HFF-Myc (cell line): Measurements from ENCODE around the gene PADI2.
"Not testable (repeated sequence)": the region's sequence is repeated elsewhere in the genome, so short reads cannot be mapped to it uniquely, and the experiment has no call there.

Source experiments
- DNase-seq: peaks from one replicate; pipeline ENCODE4 v3.0.0-alpha.2; 2011; ENCODE audit warnings: low read depth; ENCODE audit errors: extremely low read depth
- H3K4me3 ChIP-seq: replicated peaks from 2 replicates; pipeline ENCODE4 v1.5.1; 2011; ENCODE audit warnings: low read depth, mild to moderate bottlenecking, control low read depth, low read length
- TF ChIP-seq, protein P1 (sequence below): IDR thresholded peaks from 2 replicates; pipeline ENCODE4 v1.5.1; 2012; ENCODE audit warnings: mild to moderate bottlenecking, low read depth, low read length, control low read depth; ENCODE audit errors: missing control alignments

PADI2 gene

DNA sequence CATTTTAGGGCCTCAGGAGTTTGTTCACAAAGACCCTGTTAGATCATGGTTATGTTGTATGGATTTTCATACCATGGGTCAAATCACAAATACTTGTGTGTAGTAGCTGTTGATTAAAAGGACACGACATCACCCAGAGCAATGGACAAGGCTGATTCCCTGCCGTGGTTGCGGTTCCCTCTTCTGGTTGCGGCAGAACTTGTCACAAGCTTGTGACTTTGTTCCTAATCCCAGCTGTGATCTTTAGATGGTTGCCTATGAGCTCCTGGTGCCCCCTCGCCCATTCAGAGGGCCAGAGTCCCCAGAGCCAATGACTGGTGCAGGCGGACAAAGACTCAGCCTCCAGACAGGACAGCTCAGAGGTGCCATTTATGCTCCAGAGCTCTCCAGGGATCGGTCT, 53.6 kb downstream of the PADI2 start:
- TF ChIP-seq, protein P1, sequence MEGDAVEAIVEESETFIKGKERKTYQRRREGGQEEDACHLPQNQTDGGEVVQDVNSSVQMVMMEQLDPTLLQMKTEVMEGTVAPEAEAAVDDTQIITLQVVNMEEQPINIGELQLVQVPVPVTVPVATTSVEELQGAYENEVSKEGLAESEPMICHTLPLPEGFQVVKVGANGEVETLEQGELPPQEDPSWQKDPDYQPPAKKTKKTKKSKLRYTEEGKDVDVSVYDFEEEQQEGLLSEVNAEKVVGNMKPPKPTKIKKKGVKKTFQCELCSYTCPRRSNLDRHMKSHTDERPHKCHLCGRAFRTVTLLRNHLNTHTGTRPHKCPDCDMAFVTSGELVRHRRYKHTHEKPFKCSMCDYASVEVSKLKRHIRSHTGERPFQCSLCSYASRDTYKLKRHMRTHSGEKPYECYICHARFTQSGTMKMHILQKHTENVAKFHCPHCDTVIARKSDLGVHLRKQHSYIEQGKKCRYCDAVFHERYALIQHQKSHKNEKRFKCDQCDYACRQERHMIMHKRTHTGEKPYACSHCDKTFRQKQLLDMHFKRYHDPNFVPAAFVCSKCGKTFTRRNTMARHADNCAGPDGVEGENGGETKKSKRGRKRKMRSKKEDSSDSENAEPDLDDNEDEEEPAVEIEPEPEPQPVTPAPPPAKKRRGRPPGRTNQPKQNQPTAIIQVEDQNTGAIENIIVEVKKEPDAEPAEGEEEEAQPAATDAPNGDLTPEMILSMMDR, result no peak
- H3K4me3 ChIP-seq, result no peak overlapping the region
- DNase-seq, result no peak

DNA sequence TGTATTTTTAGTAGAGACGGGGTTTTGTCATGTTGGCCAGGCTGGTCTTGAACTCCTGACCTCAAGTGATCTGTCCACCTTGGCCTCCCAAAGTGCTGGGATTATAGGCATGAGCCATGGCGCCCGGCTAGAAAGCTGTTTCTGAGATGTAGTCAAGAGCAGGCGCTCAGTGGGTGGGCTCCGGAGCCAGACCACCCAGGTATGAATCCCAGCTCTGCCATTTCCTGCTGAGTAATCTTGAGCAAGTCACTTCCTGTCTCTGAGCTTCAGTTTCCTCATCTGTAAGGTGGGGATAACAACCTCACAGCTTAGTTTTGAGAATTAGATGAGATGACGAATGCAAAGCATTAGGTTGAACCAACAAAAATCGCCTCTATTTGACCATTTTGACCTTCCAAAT, 56.5 kb downstream of the PADI2 start:
- not testable (repeated sequence) for DNase-seq, H3K4me3 ChIP-seq

DNA sequence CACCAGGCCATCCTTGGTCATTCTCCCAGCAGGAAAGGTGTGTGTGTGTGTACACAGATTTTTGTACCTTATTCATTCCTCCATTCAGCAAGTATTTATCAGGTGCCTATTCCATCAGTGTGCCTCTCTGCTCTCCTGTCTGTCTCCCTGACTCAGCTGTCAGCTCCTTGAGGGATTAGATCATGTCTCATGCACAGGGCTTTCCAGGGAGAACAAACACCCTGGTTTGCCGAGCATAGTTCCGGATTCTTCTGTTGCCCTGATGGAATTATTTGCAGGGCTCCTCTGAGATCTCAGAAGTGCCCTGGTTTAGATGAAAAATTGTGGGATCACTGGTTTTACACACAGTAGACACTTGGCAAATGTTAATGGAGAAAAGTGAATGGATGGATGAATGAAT, 57.4 kb downstream of the PADI2 start:
- TF ChIP-seq, protein P1, result no peak
- DNase-seq, result no peak
- no peak overlapping the region for H3K4me3 ChIP-seq

DNA sequence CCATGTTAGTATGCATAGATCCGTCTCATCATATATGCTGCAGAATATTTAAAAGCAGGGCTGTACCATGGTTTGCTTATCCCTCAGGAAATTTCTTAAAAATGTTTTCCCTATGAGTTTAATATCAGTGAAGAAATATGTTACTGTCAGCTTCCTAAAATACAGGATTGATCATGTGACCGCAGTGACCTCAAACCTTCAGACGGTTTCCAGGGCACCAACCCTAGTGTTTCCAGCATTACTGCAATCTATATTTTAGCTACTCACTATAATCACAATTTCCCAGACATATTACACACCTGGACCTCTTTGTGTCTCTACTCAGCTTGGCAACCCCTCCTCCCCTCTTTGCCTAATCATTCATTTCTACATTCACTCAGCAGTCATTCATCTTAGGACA, 57.8 kb downstream of the PADI2 start:
- TF ChIP-seq, protein P1, result no peak
- DNase-seq, result no peak
- H3K4me3 ChIP-seq, result no peak overlapping the region

DNA sequence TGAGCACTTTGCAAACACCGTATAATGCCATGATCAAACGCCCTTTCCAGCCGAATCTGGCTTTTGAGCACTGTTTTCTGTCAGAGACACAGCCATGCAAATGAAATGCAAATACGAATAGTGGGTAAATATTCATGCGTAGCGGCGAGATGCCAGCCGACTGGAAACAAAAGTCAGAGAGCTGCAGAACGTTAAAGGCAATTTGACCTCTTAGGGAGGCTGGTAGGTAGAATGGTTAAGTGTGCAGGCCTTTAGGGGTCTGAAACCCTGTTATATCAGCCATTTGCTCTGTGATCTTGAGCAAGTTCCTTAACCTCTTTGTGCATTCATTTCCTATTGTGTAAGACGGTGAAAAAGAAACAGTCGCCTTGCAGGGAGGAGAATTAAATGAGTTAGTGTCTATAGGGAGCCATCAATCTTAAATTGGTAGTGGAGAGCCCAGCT, 58.9 kb downstream of the PADI2 start:
- no peak for DNase-seq
- TF ChIP-seq, protein P1, result no peak
- no peak overlapping the region for H3K4me3 ChIP-seq

- no peak overlapping the region for H3K4me3 ChIP-seq
- TF ChIP-seq, protein P1, result peak; percentile 86
- DNase-seq, result peak; percentile 42
Observed at GRCh38 chr1:17059391-17060305, 59.6 kb downstream of the PADI2 start.

DNA sequence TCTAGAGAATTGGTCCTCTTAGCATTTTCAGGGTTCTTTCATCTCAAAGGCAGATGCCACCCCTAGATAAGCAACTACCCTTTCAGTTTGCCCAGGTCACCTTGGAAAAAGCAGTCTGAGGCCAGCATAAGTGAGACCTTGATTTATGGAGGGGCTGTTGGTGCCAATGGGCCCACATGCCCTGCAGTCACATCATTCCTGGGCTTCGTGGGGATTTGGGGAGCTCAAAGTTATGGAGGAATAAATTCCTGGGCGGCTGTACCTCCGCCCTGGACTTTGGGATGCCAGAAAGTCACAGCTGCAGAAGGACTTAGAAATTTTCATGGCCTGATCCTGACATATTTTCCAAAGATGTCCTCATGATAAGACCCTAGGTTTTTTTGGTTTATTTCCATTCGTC, 62.7 kb downstream of the PADI2 start:
- no peak for DNase-seq
- no peak overlapping the region for H3K4me3 ChIP-seq
- TF ChIP-seq, protein P1, result no peak
